Measurements from ENCODE around the gene CBX4. TPM values are rescaled to one million over a fixed set of nuclear protein-coding genes. Genes with fewer than 3 reads are reported as not detected.

CBX4 gene
- total and polyA plus RNA-seq, 2 of the 4 experiments (the other 2 are of a cell fraction) = 3.2 to 9.4 TPM

- Histone ChIP-seq H4K8ac (ENCODE audit: low read depth in 2 of 2, low read length in 2 of 2) (no peak overlapping the region), H2AK5ac (ENCODE audit: low read depth, low read length) (peak overlapping the region; percentile 8; the same call in 1 of the 2 replicates), H2AFZ (replicated peaks; ENCODE audit: low read length, poor library complexity) (peak overlapping the region; percentile 80), H3K27me3 (ENCODE audit: control insufficient read depth, insufficient read depth, low read length) (peaks cover 59% of the 10 kb centered on the region), H3K56ac (ENCODE audit: extremely low read depth, insufficient read depth, low read length) (no peak overlapping the region), H2AK9ac (replicated peaks; ENCODE audit: low read depth, low read length, poor library complexity) (peak overlapping the region; percentile 68), H3K23ac (ENCODE audit: low read depth, low read length) (0 out of 2 replicates have a peak overlapping the region, but pooled peaks have one; percentile 38), H3K18ac (ENCODE audit: low read depth, low read length) (no peak overlapping the region), H3K79me1 (ENCODE audit: low read depth in 1 of 2, low read length in 2 of 2) (peaks cover 8 to 23% of the 10 kb centered on the region in 2 experiments; a peak in 2 of 4 replicates), H3K4ac (ENCODE audit: low read depth, low read length) (no peak overlapping the region), H3K4me1 (ENCODE audit: control insufficient read depth, insufficient read depth, low read length) (peaks cover 14% of the 10 kb centered on the region), H3K9me1 (ENCODE audit: insufficient read depth, low read length) (peaks cover 5% of the 10 kb centered on the region; the same call in 1 of the 2 replicates), H3K36me3 (ENCODE audit: control insufficient read depth, insufficient read depth, low read length) (peaks cover 9% of the 10 kb centered on the region; the same call in 1 of the 2 replicates), H4K20me1 (ENCODE audit: insufficient read depth, low read length) (peaks cover 12% of the 10 kb centered on the region), H4K91ac (ENCODE audit: insufficient read depth, low read depth, low read length) (no peak overlapping the region), H2BK5ac (ENCODE audit: low read depth, low read length, poor library complexity, severe bottlenecking) (no peak overlapping the region), H4K5ac (ENCODE audit: low read depth, low read length) (no peak overlapping the region), H3K4me2 (ENCODE audit: low read depth, low read length) (no peak overlapping the region), H2BK20ac (ENCODE audit: low read depth, low read length) (no peak overlapping the region), H2BK120ac (ENCODE audit: low read depth, low read length) (no peak overlapping the region), H3K9me3 (ENCODE audit: control insufficient read depth, insufficient read depth, low read length) (peaks cover 6% of the 10 kb centered on the region; the same call in 1 of the 2 replicates), H2BK15ac (ENCODE audit: low read depth, low read length) (no peak overlapping the region), H3K4me3 (ENCODE audit: insufficient read depth, low read depth, low read length) (no peak overlapping the region), H3K9ac (ENCODE audit: low read depth, low read length) (no peak overlapping the region), H3K14ac (replicated peaks; ENCODE audit: low read depth, low read length) (no peak overlapping the region), H3K27ac (ENCODE audit: insufficient read depth, low read length) (no peak overlapping the region)
- in situ Hi-C loops (cut with MboI; ENCODE audit: low sequenced_read_pairs) = no loop called here
- dilution Hi-C loops (cut with HindIII; ENCODE audit: low sequenced_read_pairs, unreplicated experiment) = no loop called here
- BruUV-seq (replicated peaks) = no TSS peak
- WGBS, 2 experiments (ENCODE audit: extremely low coverage in 2 of 2, insufficient read length in 1 of 2) = 8% methylated on average over 33 of the region's 70 CpGs; no CpG with 5 or more reads in 1 of the 2 experiments
- ATAC-seq (ENCODE audit: low read depth) (no peak), DNase-seq (no peak)
- TF ChIP-seq RCOR1 (IDR thresholded peaks at IDR 0.05; ENCODE audit: insufficient replicate concordance, low read length) = no peak
- TF ChIP-seq MAFK (IDR thresholded peaks at IDR 0.05; ENCODE audit: low read depth, low read length) = no peak
- TF ChIP-seq, protein P1, sequence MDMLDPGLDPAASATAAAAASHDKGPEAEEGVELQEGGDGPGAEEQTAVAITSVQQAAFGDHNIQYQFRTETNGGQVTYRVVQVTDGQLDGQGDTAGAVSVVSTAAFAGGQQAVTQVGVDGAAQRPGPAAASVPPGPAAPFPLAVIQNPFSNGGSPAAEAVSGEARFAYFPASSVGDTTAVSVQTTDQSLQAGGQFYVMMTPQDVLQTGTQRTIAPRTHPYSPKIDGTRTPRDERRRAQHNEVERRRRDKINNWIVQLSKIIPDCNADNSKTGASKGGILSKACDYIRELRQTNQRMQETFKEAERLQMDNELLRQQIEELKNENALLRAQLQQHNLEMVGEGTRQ (IDR thresholded peaks at IDR 0.05; ENCODE audit: low read depth, low read length) = no peak
- no peak for TF ChIP-seq BHLHE40 (IDR thresholded peaks at IDR 0.05; ENCODE audit: low read depth, low read length)
- TF ChIP-seq SMC3 (IDR thresholded peaks at IDR 0.05; ENCODE audit: low read depth, low read length) = no peak
- no peak for TF ChIP-seq NFE2L2 (IDR thresholded peaks at IDR 0.05; ENCODE audit: low read depth, low read length)
- no peak for TF ChIP-seq FOS (IDR thresholded peaks at IDR 0.05; ENCODE audit: low read depth, low read length)
- TF ChIP-seq, protein P2, sequence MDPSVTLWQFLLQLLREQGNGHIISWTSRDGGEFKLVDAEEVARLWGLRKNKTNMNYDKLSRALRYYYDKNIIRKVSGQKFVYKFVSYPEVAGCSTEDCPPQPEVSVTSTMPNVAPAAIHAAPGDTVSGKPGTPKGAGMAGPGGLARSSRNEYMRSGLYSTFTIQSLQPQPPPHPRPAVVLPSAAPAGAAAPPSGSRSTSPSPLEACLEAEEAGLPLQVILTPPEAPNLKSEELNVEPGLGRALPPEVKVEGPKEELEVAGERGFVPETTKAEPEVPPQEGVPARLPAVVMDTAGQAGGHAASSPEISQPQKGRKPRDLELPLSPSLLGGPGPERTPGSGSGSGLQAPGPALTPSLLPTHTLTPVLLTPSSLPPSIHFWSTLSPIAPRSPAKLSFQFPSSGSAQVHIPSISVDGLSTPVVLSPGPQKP (IDR thresholded peaks at IDR 0.05; ENCODE audit: borderline replicate concordance, low read depth, low read length) = no peak
- TF ChIP-seq, protein P3, sequence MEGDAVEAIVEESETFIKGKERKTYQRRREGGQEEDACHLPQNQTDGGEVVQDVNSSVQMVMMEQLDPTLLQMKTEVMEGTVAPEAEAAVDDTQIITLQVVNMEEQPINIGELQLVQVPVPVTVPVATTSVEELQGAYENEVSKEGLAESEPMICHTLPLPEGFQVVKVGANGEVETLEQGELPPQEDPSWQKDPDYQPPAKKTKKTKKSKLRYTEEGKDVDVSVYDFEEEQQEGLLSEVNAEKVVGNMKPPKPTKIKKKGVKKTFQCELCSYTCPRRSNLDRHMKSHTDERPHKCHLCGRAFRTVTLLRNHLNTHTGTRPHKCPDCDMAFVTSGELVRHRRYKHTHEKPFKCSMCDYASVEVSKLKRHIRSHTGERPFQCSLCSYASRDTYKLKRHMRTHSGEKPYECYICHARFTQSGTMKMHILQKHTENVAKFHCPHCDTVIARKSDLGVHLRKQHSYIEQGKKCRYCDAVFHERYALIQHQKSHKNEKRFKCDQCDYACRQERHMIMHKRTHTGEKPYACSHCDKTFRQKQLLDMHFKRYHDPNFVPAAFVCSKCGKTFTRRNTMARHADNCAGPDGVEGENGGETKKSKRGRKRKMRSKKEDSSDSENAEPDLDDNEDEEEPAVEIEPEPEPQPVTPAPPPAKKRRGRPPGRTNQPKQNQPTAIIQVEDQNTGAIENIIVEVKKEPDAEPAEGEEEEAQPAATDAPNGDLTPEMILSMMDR (conservative IDR thresholded peaks at IDR 0.05; ENCODE audit: low read depth, low read length) = no peak
- no peak for TF ChIP-seq RAD21 (IDR thresholded peaks at IDR 0.05; ENCODE audit: low read length)
- no peak for TF ChIP-seq CHD1 (IDR thresholded peaks at IDR 0.05; ENCODE audit: low read depth, low read length)
- TF ChIP-seq POLR2A (IDR thresholded peaks at IDR 0.05; ENCODE audit: low read depth, low read length) = no peak
- TF ChIP-seq MXI1 (IDR thresholded peaks at IDR 0.05; ENCODE audit: borderline replicate concordance, low read depth, low read length) = no peak
- intact Hi-C loops (cut with micrococcal nuclease) = no loop called here
- POLR2A ChIA-PET (ENCODE audit: unreplicated experiment) = no interaction called here
- CTCF ChIA-PET = interaction anchor here (1.2 kb wide), 1 partner anchor 19 kb away, joined by 3 read pairs; no protein-coding TSS in a partner anchor
These were observed 40.7 kb downstream of the CBX4 start for GRCh38 chr17:79798299-79799173.

Data from IMR-90 (cell line).